GM12878 (cell line): Measurements from ENCODE around the gene DUT. TPM values are rescaled to one million over a fixed set of nuclear protein-coding genes. Genes with fewer than 3 reads are reported as not detected.

Source experiments
- BHLHE40 ChIP-seq, 2 experiments: fragments of 450-650 bp in 1 of 2; IDR thresholded peaks; 2 replicates each; pipeline ENCODE4 v1.6.1; 2011 to 2017; ENCODE audit warnings: low read depth in 2 of 2, borderline replicate concordance in 1 of 2, improper control_type of control experiment in 1 of 2, low read length in 1 of 2, mild to moderate bottlenecking in 1 of 2
- CHD1 ChIP-seq: IDR thresholded peaks from 2 replicates; pipeline ENCODE4 v1.6.1; 2012; ENCODE audit warnings: low read depth, low read length, improper control_type of control experiment
- EED ChIP-seq: sonication (generic); IDR thresholded peaks from 2 replicates; pipeline ENCODE4 v1.6.1; 2016; ENCODE audit warnings: antibody characterized with exemption, low read depth
- EGR1 ChIP-seq, 2 experiments: IDR thresholded peaks; 1 replicate in 1 of 2; 2 replicates in 1 of 2; pipeline ENCODE4 v1.6.1; 2011 to 2012; ENCODE audit warnings: low read depth in 2 of 2, low read length in 2 of 2, borderline replicate concordance in 1 of 2, mild to moderate bottlenecking in 1 of 2, moderate library complexity in 1 of 2
- FOXK2 ChIP-seq: fragments of 450-650 bp; IDR thresholded peaks from 2 replicates; pipeline ENCODE4 v1.6.1; 2017; ENCODE audit warnings: mild to moderate bottlenecking, moderate library complexity
- HDAC2 ChIP-seq: fragments of 200-600 bp; sonication (generic); IDR thresholded peaks from 2 replicates; pipeline ENCODE4 v1.6.1; 2017
- JUND ChIP-seq: IDR thresholded peaks from 2 replicates; pipeline ENCODE4 v1.6.1; 2012; ENCODE audit warnings: low read depth, mild to moderate bottlenecking, low read length, improper control_type of control experiment, moderate library complexity
- KAT2A ChIP-seq: conservative IDR thresholded peaks from 2 replicates; pipeline ENCODE4 v1.6.1; 2011; ENCODE audit warnings: low read depth, low read length; ENCODE audit not compliant: control insufficient read depth
- LARP7 ChIP-seq: fragments of 450-650 bp; IDR thresholded peaks from 2 replicates; pipeline ENCODE4 v1.6.1; 2017; ENCODE audit warnings: mild to moderate bottlenecking
- RB1 ChIP-seq: fragments of 450-650 bp; formaldehyde crosslinking; IDR thresholded peaks from 2 replicates; pipeline ENCODE4 v1.6.1; 2017; ENCODE audit warnings: mild to moderate bottlenecking, borderline replicate concordance
- RUNX3 ChIP-seq: IDR thresholded peaks from 2 replicates; pipeline ENCODE4 v1.6.1; 2012; ENCODE audit warnings: low read length, inconsistent platforms
- SREBF1 ChIP-seq: IDR thresholded peaks from 2 replicates; pipeline ENCODE4 v1.6.1; 2012; ENCODE audit warnings: mild to moderate bottlenecking, low read length
- TAF1 ChIP-seq: IDR thresholded peaks from 2 replicates; pipeline ENCODE4 v1.6.1; 2011; ENCODE audit warnings: mild to moderate bottlenecking, low read depth, low read length, borderline replicate concordance
- TCF12 ChIP-seq: IDR thresholded peaks from 2 replicates; pipeline ENCODE4 v1.6.1; 2011; ENCODE audit warnings: low read depth, mild to moderate bottlenecking, low read length
- YY1 ChIP-seq: IDR thresholded peaks from 2 replicates; pipeline ENCODE4 v1.6.1; 2011; ENCODE audit warnings: low read depth, mild to moderate bottlenecking, low read length
- ZNF24 ChIP-seq: fragments of 450-650 bp; IDR thresholded peaks from 2 replicates; pipeline ENCODE4 v1.6.1; 2017; ENCODE audit warnings: antibody characterized with exemption, mild to moderate bottlenecking
- polyA plus RNA-seq, 11 experiments: library from polyadenylated mRNA; depleted of rRNA in 4 of 11; unstranded in 6 of 11; stranded (reverse) in 5 of 11; fragments of >200 nt; fragmentation: Nextera tagmentation in 4 of 11; fragmentation: Illumina TruSeq in 1 of 11; extraction: Ambion mirVana in 4 of 11; extraction: Trizol in 1 of 11; gene quantifications; 1 replicate in 1 of 11; 2 replicates in 10 of 11; pipeline versions ENCODE4 v1.2.1 to v1.2.3, GENCODE V29; 2011 to 2016; ENCODE audit warnings: inconsistent platforms in 2 of 11, missing spikeins in 2 of 11, low read depth in 1 of 11
- total RNA-seq, 4 experiments: library from RNA; depleted of rRNA in 3 of 4; stranded (reverse); fragments of >200 nt in 3 of 4; fragmentation: Illumina TruSeq in 1 of 4; extraction: Trizol in 1 of 4; gene quantifications; 2 replicates each; pipeline versions ENCODE4 v1.2.1 to v1.2.3, GENCODE V29; 2013 to 2021
- TF ChIP-seq, protein P1 (sequence below): IDR thresholded peaks from 2 replicates; pipeline ENCODE4 v1.6.1; 2012; ENCODE audit warnings: low read depth, low read length, improper control_type of control experiment
- TF ChIP-seq, protein P2 (sequence below): IDR thresholded peaks from 2 replicates; pipeline ENCODE4 v1.6.1; 2012; ENCODE audit warnings: low read depth, low read length, improper control_type of control experiment
- TF ChIP-seq, protein P3 (sequence below): fragments of 450-650 bp; IDR thresholded peaks from 2 replicates; pipeline ENCODE4 v1.6.1; 2016; ENCODE audit warnings: mild to moderate bottlenecking
- TF ChIP-seq, protein P4 (sequence below): fragments of 450-650 bp; formaldehyde crosslinking; IDR thresholded peaks from 2 replicates; pipeline ENCODE4 v1.5.0; 2022; ENCODE audit warnings: mild to moderate bottlenecking, missing genetic modification characterization
- TF ChIP-seq, protein P5 (sequence below): fragments of 450-650 bp; IDR thresholded peaks from 2 replicates; pipeline ENCODE4 v1.6.1; 2017; ENCODE audit warnings: antibody characterized with exemption, mild to moderate bottlenecking, moderate library complexity

DUT gene
- total and polyA plus RNA-seq, 10 of the 15 experiments (the other 5 are each of a cell fraction or from before 2014, with no cell fraction given) = 20.1 to 452 (median 149) TPM

DNA sequence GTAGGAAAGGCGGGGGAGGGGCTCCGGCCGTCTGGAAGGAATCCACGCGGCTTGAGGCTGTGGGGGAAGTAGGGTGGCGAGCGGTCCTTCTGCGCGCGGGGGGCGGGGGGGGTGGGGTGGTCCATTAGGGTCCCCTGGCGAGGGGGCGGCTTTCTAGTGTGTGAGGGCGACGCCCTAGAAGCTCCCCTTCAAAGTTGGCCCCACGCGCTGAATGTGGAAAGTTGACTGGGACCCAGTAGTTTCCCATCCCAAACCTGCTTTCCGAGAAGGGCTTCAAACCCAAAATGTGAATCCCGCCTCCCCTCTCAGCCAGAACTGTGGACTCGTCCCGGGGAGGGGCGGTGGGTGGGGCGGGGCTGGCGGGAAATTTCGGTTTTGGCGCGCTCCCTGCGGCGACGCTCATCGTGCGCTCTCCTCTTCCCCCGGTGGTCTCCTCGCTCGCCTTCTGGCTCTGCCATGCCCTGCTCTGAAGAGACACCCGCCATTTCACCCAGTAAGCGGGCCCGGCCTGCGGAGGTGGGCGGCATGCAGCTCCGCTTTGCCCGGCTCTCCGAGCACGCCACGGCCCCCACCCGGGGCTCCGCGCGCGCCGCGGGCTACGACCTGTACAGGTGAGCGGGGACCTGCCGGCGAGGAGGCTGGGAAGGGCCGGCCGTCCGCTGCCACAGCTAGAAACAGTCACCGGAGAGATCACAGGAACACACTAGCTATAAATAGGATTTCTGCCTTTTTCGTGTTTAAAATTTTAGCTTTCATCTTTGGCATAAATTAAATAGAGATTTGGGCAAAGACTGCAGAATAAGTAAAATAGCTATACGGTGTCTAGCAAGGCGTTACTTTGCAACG lies 790 bp downstream of the DUT start (continued):
- peak; percentile 100 for TF ChIP-seq RB1
- TF ChIP-seq HDAC2 = peak; percentile 86; the same call in 1 of the 2 replicates
- TF ChIP-seq, protein P1, sequence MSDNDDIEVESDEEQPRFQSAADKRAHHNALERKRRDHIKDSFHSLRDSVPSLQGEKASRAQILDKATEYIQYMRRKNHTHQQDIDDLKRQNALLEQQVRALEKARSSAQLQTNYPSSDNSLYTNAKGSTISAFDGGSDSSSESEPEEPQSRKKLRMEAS = 0 out of 2 replicates have a peak, but pooled peaks have one; percentile 53
- TF ChIP-seq EGR1 (IDR thresholded peaks at IDR 0.05; ENCODE audit: borderline replicate concordance in 1 of 2, low read depth in 2 of 2, low read length in 2 of 2) = peak in 1 of 2 experiments; percentile 28; a peak in 1 of 3 replicates
- TF ChIP-seq BHLHE40 (IDR thresholded peaks at IDR 0.05; ENCODE audit: borderline replicate concordance in 1 of 2, low read depth in 2 of 2, low read length in 1 of 2) = peak; percentile 94 to 95
- TF ChIP-seq TCF12 = peak; percentile 39; the same call in 1 of the 2 replicates
- TF ChIP-seq, protein P2, sequence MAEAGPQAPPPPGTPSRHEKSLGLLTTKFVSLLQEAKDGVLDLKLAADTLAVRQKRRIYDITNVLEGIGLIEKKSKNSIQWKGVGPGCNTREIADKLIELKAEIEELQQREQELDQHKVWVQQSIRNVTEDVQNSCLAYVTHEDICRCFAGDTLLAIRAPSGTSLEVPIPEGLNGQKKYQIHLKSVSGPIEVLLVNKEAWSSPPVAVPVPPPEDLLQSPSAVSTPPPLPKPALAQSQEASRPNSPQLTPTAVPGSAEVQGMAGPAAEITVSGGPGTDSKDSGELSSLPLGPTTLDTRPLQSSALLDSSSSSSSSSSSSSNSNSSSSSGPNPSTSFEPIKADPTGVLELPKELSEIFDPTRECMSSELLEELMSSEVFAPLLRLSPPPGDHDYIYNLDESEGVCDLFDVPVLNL = peak; percentile 93
- TF ChIP-seq, protein P3, sequence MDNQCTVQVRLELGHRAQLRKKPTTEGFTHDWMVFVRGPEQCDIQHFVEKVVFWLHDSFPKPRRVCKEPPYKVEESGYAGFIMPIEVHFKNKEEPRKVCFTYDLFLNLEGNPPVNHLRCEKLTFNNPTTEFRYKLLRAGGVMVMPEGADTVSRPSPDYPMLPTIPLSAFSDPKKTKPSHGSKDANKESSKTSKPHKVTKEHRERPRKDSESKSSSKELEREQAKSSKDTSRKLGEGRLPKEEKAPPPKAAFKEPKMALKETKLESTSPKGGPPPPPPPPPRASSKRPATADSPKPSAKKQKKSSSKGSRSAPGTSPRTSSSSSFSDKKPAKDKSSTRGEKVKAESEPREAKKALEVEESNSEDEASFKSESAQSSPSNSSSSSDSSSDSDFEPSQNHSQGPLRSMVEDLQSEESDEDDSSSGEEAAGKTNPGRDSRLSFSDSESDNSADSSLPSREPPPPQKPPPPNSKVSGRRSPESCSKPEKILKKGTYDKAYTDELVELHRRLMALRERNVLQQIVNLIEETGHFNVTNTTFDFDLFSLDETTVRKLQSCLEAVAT = no peak
- peak; percentile 29; the same call in 1 of the 2 replicates for TF ChIP-seq TAF1
- peak; percentile 97 for TF ChIP-seq FOXK2
- TF ChIP-seq JUND = peak; percentile 98
- TF ChIP-seq EED = no peak
- peak; percentile 55; the same call in 1 of the 2 replicates for TF ChIP-seq YY1
- no peak for TF ChIP-seq KAT2A
- peak; percentile 52; the same call in 1 of the 2 replicates for TF ChIP-seq RUNX3
- TF ChIP-seq ZNF24 = no peak
- TF ChIP-seq SREBF1 = peak; percentile 93
- TF ChIP-seq, protein P4, sequence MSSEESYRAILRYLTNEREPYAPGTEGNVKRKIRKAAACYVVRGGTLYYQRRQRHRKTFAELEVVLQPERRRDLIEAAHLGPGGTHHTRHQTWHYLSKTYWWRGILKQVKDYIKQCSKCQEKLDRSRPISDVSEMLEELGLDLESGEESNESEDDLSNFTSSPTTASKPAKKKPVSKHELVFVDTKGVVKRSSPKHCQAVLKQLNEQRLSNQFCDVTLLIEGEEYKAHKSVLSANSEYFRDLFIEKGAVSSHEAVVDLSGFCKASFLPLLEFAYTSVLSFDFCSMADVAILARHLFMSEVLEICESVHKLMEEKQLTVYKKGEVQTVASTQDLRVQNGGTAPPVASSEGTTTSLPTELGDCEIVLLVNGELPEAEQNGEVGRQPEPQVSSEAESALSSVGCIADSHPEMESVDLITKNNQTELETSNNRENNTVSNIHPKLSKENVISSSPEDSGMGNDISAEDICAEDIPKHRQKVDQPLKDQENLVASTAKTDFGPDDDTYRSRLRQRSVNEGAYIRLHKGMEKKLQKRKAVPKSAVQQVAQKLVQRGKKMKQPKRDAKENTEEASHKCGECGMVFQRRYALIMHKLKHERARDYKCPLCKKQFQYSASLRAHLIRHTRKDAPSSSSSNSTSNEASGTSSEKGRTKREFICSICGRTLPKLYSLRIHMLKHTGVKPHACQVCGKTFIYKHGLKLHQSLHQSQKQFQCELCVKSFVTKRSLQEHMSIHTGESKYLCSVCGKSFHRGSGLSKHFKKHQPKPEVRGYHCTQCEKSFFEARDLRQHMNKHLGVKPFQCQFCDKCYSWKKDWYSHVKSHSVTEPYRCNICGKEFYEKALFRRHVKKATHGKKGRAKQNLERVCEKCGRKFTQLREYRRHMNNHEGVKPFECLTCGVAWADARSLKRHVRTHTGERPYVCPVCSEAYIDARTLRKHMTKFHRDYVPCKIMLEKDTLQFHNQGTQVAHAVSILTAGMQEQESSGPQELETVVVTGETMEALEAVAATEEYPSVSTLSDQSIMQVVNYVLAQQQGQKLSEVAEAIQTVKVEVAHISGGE (CRISPR knock-in tag) = no peak
- TF ChIP-seq LARP7 = peak; percentile 27; the same call in 1 of the 2 replicates
- TF ChIP-seq, protein P5, sequence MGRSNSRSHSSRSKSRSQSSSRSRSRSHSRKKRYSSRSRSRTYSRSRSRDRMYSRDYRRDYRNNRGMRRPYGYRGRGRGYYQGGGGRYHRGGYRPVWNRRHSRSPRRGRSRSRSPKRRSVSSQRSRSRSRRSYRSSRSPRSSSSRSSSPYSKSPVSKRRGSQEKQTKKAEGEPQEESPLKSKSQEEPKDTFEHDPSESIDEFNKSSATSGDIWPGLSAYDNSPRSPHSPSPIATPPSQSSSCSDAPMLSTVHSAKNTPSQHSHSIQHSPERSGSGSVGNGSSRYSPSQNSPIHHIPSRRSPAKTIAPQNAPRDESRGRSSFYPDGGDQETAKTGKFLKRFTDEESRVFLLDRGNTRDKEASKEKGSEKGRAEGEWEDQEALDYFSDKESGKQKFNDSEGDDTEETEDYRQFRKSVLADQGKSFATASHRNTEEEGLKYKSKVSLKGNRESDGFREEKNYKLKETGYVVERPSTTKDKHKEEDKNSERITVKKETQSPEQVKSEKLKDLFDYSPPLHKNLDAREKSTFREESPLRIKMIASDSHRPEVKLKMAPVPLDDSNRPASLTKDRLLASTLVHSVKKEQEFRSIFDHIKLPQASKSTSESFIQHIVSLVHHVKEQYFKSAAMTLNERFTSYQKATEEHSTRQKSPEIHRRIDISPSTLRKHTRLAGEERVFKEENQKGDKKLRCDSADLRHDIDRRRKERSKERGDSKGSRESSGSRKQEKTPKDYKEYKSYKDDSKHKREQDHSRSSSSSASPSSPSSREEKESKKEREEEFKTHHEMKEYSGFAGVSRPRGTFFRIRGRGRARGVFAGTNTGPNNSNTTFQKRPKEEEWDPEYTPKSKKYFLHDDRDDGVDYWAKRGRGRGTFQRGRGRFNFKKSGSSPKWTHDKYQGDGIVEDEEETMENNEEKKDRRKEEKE = peak; percentile 91
- TF ChIP-seq CHD1 = peak; percentile 97
- TF ChIP-seq, all 136 proteins: peak for 29
